Hindlimb muscle (tissue), 1 donor: ENCODE data around the gene TSPAN12. TPM values are rescaled to one million over a fixed set of nuclear protein-coding genes. Genes with fewer than 3 reads are reported as not detected.
"Not testable (repeated sequence)": the region's sequence is repeated elsewhere in the genome, so short reads cannot be mapped to it uniquely, and the experiment has no call there.

ENCODE experiments used
- DNase-seq: peaks from one replicate; pipeline ENCODE4 v3.0.0-alpha.2; 2013
- polyA plus RNA-seq: library from polyadenylated mRNA; unstranded; fragments of 120-200 nt; gene quantifications from one replicate; pipeline ENCODE4 v1.2.1, GENCODE V29; 2013; ENCODE audit not compliant: insufficient read length

TSPAN12 gene, protein sequence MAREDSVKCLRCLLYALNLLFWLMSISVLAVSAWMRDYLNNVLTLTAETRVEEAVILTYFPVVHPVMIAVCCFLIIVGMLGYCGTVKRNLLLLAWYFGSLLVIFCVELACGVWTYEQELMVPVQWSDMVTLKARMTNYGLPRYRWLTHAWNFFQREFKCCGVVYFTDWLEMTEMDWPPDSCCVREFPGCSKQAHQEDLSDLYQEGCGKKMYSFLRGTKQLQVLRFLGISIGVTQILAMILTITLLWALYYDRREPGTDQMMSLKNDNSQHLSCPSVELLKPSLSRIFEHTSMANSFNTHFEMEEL
- 57.2 TPM for polyA plus RNA-seq

DNA sequence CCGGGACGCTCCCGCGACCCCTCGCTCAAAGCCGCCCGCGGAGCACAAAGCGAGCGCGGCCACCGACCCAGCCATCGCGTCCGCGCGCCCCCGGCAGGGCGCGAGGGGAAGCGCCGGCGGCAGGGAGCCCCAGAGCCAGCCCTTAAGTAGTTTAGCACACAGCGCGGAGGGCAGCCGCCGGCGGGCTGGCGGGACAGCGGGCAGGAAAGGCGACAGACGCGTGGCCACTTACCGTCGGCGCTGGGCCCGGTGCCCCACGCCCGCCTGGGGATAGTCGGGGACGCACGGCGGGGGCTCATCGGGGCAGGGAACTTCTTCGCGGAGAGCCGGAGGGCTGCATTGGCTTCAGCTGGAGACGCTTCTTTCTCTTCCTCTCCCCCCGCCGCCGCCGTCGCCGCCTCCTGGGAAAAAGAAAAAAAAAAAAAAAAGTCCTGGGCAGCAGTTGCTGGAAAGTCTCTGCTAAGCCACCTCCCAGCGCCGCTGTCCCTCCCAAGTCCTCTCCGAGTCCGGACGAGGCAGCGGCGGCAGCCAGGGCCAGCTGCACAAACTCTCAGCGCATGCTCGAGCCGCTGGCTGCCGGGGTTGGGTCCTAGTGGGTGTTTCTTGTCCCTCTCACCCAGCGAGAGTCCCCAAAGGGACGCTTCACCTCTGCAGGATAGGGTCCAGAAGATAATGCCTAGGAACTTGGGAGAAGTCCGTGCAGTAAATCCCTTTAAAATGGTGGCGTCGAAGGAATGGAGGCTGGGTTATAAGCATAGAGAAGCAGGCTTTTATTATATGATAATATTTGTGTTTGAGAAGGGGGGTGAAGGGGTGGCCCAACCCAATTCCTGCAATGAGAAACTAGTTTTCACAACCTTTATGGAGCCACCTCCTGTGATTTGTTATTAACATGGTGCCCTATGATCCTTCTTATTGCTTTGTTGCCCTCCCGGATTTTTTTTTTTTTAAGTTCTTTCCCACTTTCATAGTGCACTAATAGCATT is at the start of gene TSPAN12:
Gene TSPAN12, minus strand, starts transcription at position 557 of the 986 bp plus-strand sequence. CDS start 1,381 bp downstream, outside the sequence.
- peak; percentile 85 for DNase-seq

DNA sequence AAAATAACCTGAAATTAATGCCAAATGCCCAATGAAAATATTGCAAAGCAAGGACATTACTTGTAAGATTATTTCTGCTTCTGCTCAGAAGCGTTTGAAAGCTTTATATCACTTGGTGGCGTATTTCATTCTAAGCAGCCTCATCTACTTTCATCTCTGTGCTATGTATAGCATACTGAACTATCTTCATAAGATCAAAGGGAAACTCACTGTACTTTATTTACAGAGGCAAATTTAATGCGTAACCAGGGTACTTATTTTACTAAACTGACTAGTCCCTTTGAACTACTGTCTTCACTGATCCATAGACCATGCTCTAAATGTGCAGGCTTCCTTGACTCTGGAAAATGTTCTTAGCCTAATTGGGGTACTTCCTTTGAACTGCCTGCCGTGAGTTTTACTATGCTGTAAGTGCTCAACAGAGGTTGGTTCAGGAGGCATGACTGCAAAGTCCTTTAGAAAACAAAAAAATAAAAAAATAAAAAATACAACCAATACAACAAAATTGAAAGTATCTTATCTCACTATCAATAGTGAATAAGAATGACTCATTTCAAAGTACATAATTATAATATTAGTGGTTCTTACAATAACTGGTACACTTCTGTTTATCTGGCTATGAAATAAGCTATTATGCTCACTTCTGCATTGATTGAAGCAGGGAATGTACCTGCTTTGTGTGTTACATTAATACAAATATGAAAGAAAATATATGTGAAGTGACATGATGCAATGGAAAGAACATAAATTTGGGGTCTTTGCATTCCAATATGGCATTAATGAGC is 41.0 kb upstream of the TSPAN12 start:
- DNase-seq, result no peak

DNA sequence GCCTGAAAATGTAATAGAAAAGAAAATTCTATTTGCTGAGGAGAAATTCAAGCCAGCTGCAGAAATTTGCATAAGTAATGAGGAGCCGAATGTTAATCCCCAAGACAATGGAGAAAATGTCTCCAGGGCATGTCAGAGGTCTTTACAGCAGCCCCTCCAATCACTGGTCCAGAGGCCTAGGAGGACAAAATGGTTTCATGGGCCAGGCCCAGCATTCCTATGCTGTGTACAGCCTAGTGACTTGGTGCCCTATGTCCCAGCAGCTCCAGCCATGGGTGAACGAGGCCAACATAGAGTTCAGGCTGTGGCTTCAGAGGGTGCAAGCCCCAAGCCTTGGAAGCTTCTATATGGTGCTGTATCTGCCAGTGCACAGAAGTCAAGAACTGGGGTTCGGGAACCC is 37.3 kb upstream of the TSPAN12 start:
- not testable (repeated sequence) for DNase-seq

DNA sequence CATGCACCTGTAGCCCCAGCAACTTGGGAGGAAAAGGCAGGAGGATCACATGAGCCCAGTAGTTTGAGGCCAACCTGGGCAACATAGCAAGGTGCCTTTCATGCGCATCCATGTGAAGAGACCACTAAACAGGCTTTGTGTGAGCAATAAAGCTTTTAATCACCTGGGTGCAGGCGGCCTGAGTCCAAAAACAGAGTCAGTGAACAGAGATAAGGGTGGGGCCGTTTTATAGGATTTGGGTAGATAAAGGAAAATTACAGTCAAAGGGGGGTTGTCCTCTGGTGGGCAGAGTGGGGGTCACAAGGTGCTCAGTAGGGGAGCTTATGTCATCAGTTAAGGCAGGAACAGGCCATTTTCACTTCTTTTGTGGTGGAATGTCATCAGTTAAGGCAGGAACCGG is 27.7 kb upstream of the TSPAN12 start:
- DNase-seq, result not testable (repeated sequence)

DNA sequence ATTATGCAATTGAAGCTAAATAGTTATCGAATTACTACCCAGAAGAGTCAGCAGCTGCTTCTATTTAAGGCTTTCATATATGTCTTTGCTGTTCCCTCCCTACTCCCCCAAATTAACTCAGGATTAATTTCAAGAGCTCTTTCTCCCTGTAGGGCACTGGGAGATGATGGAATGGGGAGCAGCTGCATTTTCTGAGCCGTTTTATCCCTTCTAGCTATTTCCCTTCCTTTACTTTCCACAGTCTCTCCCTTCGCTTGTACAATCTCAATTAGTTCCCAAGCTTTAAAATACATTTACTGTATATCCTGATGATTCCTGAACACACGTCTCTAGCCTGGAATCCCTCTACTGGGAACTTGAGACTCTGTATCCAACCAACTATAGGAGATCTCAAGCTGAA is 19.8 kb upstream of the TSPAN12 start:
- DNase-seq, result no peak

DNA sequence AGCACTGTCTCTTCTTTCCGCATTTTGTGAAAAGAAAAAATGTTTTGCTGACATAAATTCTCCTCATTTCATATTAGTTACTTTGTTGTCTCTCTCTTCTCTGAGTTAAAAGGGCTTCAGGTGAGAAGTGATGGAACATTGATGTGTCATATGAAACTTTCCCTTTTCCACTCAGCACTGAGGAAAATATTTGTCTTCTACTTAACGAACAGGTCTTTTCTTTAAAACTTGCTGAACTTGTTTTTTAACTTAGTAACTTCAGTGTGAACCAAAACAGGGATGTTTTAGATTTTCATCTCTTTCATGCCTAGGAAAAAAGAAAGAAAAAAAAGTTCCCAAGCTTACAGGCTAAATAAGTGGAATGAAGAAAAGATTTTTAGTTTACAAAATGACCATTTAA is 19.0 kb upstream of the TSPAN12 start:
- no peak for DNase-seq

DNA sequence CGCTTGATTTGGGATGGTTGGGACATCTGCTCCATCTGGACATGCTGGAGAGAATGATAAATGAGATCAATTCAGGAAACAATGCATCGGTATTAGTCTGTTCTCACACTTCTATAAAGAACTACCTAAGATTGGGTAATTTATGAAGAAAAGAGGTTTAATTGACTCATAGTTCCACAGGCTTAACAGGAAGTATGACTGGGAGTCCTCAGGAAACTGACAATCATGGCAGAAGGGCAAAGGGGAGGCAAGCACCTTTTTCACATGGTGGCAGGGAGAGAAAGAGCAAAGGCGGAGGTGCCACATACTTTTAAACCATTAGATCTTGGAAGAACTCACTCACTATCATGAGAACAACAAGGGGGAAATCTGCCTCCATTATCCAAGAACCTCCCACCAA is 16.8 kb upstream of the TSPAN12 start:
- DNase-seq, result no peak

DNA sequence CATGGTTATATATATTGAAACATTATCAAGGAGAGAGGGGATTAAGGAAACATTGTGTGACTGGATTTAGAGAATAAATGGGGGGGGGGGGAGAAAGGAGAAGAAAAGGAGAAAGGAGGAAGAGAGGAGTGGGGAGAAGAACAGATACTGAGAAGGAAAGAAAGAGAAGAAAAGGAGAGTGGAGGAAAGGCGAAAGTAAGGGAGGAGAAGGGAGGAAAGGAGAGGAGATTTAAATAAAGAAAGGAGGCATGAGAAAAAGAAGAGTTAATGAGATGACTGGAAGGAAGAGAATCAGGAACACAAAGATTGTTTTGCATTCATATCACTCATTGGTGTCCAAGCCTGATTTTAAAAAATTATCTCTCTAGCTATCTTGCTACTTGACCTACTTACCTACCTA is 16.1 kb upstream of the TSPAN12 start:
- DNase-seq, result no peak

DNA sequence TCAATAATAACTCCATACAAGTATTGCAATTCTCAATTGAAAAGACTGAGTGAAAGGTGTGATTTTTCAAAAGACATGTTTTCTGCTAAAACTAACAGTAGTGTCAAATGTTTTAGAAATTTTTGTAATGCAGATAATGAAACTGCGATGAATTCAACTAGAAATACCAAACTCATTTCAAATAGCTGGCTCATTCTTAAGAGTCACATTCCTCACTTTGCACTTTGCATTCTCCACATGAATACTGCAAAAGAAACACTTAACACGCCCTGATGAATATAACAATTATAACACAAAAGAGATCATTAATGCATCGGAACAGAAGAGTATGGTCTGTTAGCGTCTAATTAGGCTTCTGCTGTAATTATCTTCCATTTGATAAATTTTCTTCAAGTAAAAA is 15.5 kb upstream of the TSPAN12 start:
- DNase-seq, result no peak

DNA sequence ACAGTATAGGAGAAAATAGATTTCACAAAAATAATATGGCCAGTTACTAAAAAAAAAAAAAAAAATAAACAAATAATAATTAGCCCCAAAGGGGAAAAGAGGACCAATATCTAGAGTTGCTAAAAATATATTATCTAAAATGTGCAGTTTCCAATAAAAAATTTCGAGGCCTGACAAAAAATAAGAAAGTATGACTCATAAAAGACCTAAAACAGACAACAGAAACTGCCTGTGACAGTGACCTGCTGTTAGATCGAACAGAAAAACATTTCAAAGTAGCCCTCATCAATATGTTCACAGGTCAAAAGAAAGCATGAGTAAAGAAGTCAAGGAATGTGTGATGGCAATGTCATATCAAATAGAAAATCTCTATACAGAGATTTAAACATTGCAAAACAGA is 11.8 kb upstream of the TSPAN12 start:
- DNase-seq, result no peak

DNA sequence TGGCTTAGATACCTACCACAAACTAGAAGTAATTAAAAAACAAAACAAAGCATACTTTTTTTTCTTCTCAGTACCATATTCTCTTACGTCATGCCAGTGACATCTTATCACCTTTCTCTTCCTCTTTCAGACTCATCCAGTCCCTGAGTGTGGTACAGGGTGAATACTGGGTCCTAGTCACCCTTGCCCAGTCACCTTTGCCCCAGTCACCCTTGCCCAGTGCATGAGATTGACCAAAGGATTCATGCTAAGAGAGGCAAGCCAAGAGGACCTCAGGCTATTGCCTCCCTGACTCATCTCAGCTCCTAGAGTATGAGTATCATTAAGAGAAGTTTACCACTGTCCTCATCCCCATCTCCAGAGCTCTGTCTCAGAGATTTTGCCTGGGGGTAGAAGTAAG is 10.0 kb upstream of the TSPAN12 start:
- no peak for DNase-seq

DNA sequence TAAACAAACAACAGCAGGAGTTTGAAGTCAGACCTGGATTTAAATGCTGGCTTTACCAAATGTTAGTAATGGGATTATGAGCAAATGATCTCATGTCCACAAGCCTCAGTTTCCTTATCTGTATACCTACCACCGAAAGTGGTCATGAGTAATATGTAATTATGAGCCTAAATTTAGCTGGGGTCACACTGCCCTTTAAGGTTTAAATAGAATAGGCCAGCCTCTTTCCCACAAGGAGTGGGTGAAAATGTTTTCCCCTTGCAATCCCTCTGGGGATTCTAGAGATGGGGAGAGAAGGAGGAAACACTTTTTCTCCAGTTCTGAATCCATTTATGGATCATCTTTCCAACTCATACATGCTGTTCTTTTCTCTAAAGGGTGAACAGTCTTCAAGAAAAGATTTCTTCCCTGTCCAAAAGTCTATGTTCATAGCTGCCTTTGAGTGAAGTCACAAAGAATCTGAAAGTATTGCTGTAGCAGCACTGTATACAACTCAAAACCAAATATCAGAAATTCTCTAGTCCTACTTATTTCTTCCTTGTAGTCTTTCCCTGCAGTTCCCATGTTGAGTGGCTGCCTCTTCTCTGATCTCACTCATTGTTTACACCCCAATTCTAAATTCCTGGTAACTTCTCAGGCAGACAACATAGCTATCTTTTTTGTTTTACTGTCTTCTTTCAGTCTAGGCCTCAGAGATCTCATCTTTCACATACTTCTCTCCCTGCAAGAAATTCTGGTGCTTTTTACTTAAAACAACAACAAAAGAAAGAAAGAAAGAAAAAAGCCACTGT is 7.4 kb upstream of the TSPAN12 start:
- DNase-seq, result no peak

DNA sequence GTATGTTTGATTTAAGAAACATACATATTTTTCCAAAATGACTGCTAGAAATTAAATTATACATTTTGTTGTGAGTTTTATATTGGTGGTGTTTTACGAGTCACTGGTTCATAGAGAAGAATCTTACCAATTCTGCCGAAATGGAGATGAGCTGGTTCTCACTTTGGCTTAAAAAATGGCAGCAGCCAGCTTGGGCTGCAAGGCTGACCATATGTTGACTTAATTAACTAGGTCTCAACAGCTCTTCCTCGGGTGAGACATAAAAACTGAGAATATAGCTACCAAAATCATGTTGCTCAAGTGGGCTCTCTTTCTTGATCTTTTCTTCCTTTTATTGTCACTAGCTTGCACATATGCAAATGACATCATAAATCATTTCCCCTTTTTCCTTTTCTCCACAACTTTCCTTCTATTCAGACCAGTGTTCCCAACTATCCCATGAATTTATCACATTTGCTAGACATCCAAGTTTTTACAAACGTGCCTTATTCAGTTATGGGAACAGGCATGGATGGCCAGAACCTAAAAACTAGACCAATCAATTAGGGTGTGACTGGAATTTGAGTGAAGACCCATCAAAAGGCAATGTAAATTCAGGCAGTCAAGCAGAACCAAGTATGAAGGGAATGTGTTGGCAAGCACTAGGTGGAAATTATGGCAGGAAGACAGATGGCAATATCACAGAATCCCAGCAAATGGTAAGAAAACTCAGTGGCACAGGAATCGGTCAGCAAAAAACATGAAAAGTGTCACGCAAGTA is 6.4 kb upstream of the TSPAN12 start:
- peak; percentile 19 for DNase-seq

DNA sequence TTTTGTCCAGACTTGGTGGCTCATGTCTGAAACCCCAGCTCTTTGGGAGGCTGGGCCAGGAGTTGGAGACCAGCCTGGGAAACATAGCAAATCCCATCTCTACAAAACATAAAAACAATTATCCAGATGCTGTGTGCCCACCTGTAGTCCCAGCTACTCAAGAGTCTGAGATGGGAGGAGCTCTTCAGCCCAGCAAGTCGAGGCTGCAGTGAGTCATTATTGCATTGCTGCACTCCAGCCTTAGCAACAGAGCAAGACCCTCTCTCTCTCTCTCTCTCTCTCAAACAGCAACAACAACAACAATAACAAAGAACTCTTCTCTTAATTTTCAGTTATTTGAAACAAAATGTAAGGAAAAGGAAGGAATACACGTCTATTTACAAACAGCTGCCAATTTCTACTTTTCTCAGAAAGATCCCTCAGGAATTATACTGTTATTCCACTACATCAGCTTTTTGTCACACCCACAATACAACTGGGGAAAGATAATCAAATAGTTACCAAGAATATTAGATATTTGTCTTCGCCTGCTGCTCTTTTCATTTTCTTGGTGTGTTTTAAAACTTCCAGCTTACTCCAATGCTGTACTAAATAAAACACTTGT is 5.1 kb upstream of the TSPAN12 start:
- DNase-seq, result peak; percentile 10

DNA sequence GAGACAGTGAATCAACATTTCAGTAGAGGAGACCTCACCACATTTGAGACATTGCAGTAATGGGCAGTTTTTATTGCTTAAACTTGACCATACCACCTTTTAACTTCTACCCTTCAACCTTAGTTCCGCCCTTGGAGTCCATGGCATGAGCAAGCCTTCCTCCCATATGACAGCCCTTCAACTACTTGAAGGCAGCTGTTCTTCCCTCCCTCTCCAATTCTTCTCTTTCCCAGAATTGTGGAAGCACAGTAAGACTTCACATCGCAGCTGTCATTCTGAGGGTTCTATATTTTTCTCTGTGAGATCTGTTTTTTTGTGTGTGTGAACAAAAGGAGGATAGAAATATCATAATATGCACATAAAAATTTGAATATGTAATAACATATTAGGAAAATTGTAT is 2.2 kb upstream of the TSPAN12 start:
- DNase-seq, result no peak

DNA sequence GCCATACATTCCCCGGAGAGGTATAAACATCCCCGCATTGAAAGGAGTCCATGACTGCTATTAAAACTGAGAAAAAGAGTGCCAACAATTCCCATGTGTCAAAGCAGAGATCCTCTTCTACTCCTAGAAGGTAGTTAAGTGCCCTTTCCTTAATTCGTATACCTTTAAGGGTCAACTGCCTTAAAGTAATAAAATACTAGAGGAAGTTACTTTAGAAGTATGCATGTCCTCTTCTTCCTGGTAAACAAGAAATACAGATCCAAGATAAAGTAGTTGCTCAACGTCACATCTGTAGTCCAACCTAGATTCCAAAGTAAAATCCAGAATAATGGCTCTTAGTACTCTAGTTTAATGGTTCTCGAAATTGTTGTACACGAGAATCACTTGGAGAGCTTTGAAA is 1.5 kb upstream of the TSPAN12 start:
- no peak for DNase-seq

DNA sequence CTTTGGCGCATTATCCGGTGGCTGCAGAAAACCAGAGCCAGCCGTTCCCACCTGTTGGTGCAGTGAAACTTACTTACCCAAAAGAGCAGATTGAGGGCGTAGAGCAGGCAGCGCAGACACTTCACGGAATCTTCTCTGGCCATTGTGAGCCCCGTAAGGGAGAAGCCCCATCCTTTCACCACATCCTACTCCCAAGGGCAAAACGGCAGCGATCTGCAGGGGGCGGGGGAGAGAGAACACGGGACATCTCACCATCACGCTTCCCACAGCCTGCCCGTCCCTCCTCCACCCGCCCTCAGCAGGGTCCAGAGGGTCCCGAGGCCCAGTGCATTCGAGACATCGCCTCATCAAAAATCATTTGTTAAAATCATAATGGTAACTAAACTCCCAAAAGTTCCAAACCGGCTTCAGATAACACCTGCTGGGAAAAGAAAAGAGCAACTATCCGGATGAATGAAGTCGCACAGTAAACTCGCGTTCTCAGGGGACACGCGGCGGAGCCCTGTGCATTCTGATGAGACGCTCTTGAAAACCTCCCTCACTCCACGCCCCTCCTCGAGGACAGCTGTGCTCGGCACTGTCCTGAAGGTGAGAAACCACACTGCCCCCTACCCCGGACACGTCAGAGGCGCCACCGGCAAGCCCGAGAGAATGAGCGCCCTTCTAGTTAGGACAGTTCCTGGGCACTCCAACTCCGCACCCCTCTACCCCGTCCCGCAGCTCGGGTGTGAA is 1.2 kb downstream of the TSPAN12 start:
- DNase-seq, result peak; percentile 31

DNA sequence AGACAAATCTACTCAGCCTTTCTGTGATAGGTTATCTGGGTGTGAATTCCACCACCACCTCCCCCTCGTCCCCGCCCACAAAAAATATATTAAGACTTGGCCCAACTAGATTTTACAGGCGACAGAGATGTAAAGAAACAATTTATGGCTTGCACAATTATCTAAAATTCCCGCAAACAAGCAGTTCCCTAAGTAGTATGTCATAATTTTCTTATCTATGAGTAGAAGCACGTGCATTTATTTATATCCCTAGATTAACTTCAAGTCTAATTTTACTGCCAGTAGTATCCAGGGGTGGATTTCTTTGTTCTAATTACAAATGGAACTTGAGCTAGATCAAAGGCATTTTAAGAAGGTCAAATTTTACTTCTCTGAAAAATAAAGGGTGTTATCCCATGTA is 1.7 kb downstream of the TSPAN12 start:
- no peak for DNase-seq

DNA sequence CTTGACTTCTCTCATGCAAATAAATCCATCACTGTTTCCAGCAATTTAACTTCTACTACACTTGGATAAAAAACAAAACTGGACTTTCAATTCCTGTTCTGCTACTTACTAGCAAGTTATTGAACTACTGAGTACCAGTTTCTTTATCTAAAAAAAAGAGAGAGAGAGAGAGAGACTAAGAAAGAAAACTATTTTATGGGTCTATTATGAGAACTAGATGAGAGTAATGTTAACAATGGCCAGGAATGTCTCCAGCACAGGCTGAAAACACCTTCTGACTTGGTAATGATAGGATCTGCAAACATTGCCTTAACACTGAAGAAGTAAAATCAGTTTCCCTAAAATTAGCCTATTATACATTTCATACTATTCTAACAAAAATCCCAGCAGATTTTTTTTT is 5.2 kb downstream of the TSPAN12 start:
- DNase-seq, result no peak

DNA sequence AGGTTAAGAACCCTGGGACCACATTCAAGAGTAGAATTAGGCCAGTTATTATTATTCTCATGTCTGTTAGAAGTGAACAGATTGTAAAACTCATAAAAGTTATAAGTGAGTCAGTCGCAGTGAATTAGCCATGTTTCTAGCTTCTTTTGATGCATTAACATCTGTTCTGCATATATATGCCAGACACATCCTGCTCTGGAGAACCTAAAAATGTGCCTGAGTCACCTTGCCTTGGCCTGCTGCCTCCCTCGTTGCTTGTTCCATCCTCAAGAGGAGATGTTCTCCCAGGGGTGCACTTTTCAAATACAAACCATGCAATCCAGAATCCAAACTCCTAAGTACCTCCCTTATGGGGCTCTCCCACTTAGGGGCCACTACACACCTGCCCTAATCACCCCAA is 14.8 kb downstream of the TSPAN12 start:
- no peak for DNase-seq
